Hepatocyte (in vitro differentiated cells): ENCODE data around the gene TNN. TPM values are rescaled to one million over a fixed set of nuclear protein-coding genes. Genes with fewer than 3 reads are reported as not detected.

ENCODE experiments used
- DNase-seq: peaks from one replicate; pipeline ENCODE4 v3.0.0-alpha.2; 2016; ENCODE audit warnings: low spot score
- H2AFZ ChIP-seq: fragments of 200-600 bp; sonication (generic); 2 replicates; pipeline ENCODE4 v1.6.0; 2016; ENCODE audit warnings: antibody characterized with exemption, mild to moderate bottlenecking
- H3K27ac ChIP-seq: fragments of 200-600 bp; sonication (generic); 2 replicates; pipeline ENCODE4 v1.5.1; 2016; ENCODE audit warnings: mild to moderate bottlenecking
- H3K27me3 ChIP-seq: fragments of 200-600 bp; sonication (generic); 2 replicates; pipeline ENCODE4 v1.6.1; 2016
- H3K36me3 ChIP-seq: fragments of 200-600 bp; sonication (generic); replicated peaks from 2 replicates; pipeline ENCODE4 v1.5.1; 2016; ENCODE audit warnings: low read depth; ENCODE audit not compliant: insufficient read depth
- H3K4me1 ChIP-seq: fragments of 200-600 bp; sonication (generic); 2 replicates; pipeline ENCODE4 v1.5.1; 2016; ENCODE audit warnings: mild to moderate bottlenecking, moderate library complexity; ENCODE audit not compliant: insufficient read depth
- H3K4me2 ChIP-seq: fragments of 200-600 bp; sonication (generic); 2 replicates; pipeline ENCODE4 v1.6.0; 2016
- H3K4me3 ChIP-seq: fragments of 200-600 bp; sonication (generic); 2 replicates; pipeline ENCODE4 v1.5.1; 2016; ENCODE audit warnings: mild to moderate bottlenecking
- H3K79me2 ChIP-seq: fragments of 200-600 bp; sonication (generic); 2 replicates; pipeline ENCODE4 v1.6.0; 2017; ENCODE audit warnings: mild to moderate bottlenecking
- H3K9me2 ChIP-seq: fragments of 200-600 bp; sonication (generic); replicated peaks from 2 replicates; pipeline ENCODE4 v1.6.0; 2017; ENCODE audit warnings: mild to moderate bottlenecking; ENCODE audit not compliant: insufficient read depth
- H3K9me3 ChIP-seq: fragments of 200-600 bp; sonication (generic); 2 replicates; pipeline ENCODE4 v1.5.1; 2016; ENCODE audit warnings: low read depth, mild to moderate bottlenecking
- H4K20me1 ChIP-seq: fragments of 200-600 bp; sonication (generic); 2 replicates; pipeline ENCODE4 v1.6.0; 2016; ENCODE audit warnings: mild to moderate bottlenecking; ENCODE audit not compliant: insufficient read depth, poor library complexity, severe bottlenecking
- EZH2 ChIP-seq: fragments of 200-600 bp; sonication (generic); IDR thresholded peaks from 2 replicates; pipeline ENCODE4 v1.6.1; 2016; ENCODE audit warnings: antibody characterized with exemption, mild to moderate bottlenecking, borderline replicate concordance
- EZH2phosphoT487 ChIP-seq: fragments of 200-600 bp; sonication (generic); IDR thresholded peaks from one replicate; pipeline ENCODE4 v1.6.1; 2018; ENCODE audit warnings: antibody characterized with exemption, mild to moderate bottlenecking, low read depth, moderate library complexity; ENCODE audit not compliant: unreplicated experiment, severe bottlenecking
- WGBS: methylation state at CpG from one replicate; pipeline ENCODE4 v1.1.6; 2016; ENCODE audit warnings: low lambda C conversion rate; ENCODE audit errors: missing lambda C conversion rate; 5-methylcytosine and 5-hydroxymethylcytosine counted together
- polyA plus RNA-seq: library from polyadenylated mRNA; unstranded; fragments of >200 nt; fragmentation: Nextera tagmentation; extraction: Ambion mirVana; gene quantifications from 2 replicates; pipeline ENCODE4 v1.2.1, GENCODE V29; 2016
- total RNA-seq: library from RNA; depleted of rRNA; stranded (reverse); fragments of >200 nt; gene quantifications from 2 replicates; pipeline ENCODE4 v1.2.3, GENCODE V29; 2014
- TF ChIP-seq, protein P1 (sequence below): fragments of 200-600 bp; sonication (generic); IDR thresholded peaks from 2 replicates; pipeline ENCODE4 v1.5.1; 2016; ENCODE audit warnings: antibody characterized with exemption, mild to moderate bottlenecking; ENCODE audit not compliant: poor library complexity

TNN gene
- total and polyA plus RNA-seq, 2 experiments from 2014 or later, result 0.33 to 0.51 TPM

- TF ChIP-seq, protein P1, sequence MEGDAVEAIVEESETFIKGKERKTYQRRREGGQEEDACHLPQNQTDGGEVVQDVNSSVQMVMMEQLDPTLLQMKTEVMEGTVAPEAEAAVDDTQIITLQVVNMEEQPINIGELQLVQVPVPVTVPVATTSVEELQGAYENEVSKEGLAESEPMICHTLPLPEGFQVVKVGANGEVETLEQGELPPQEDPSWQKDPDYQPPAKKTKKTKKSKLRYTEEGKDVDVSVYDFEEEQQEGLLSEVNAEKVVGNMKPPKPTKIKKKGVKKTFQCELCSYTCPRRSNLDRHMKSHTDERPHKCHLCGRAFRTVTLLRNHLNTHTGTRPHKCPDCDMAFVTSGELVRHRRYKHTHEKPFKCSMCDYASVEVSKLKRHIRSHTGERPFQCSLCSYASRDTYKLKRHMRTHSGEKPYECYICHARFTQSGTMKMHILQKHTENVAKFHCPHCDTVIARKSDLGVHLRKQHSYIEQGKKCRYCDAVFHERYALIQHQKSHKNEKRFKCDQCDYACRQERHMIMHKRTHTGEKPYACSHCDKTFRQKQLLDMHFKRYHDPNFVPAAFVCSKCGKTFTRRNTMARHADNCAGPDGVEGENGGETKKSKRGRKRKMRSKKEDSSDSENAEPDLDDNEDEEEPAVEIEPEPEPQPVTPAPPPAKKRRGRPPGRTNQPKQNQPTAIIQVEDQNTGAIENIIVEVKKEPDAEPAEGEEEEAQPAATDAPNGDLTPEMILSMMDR, result no peak
- TF ChIP-seq EZH2phosphoT487 (no peak), EZH2 (no peak)
- H2AFZ ChIP-seq, result no peak overlapping the region
- no peaks in the 10 kb centered on the region for H4K20me1 ChIP-seq
- DNase-seq, result no peak
- WGBS, result 89% methylated on average over 7 of the region's 7 CpGs
- no peaks in the 10 kb centered on the region for H3K9me3 ChIP-seq
- H3K4me2 ChIP-seq, result no peak overlapping the region
- no peaks in the 10 kb centered on the region for H3K9me2 ChIP-seq
- H3K27ac ChIP-seq, result no peak overlapping the region
- no peaks in the 10 kb centered on the region for H3K79me2 ChIP-seq
- no peak overlapping the region for H3K4me3 ChIP-seq
- no peaks in the 10 kb centered on the region for H3K36me3 ChIP-seq
- no peaks in the 10 kb centered on the region for H3K27me3 ChIP-seq
- H3K4me1 ChIP-seq, result no peaks in the 10 kb centered on the region
Observed at GRCh38 chr1:175173531-175173930, 105.9 kb downstream of the TNN start.

GRCh38 chr1:175174309-175175102 lies 106.9 kb downstream of the TNN start:
- no peaks in the 10 kb centered on the region for H3K79me2 ChIP-seq
- WGBS, result 72% methylated on average over 5 of the region's 5 CpGs
- H3K4me1 ChIP-seq, result no peaks in the 10 kb centered on the region
- TF ChIP-seq EZH2 (no peak), EZH2phosphoT487 (no peak)
- TF ChIP-seq, protein P1, result no peak
- DNase-seq, result no peak
- no peak overlapping the region for H3K4me2 ChIP-seq
- peak overlapping the region; percentile 1 for H3K27ac ChIP-seq
- no peak overlapping the region for H2AFZ ChIP-seq
- no peaks in the 10 kb centered on the region for H4K20me1 ChIP-seq
- H3K27me3 ChIP-seq, result no peaks in the 10 kb centered on the region
- H3K36me3 ChIP-seq, result no peaks in the 10 kb centered on the region
- no peaks in the 10 kb centered on the region for H3K9me3 ChIP-seq
- H3K4me3 ChIP-seq, result no peak overlapping the region
- no peaks in the 10 kb centered on the region for H3K9me2 ChIP-seq

DNA sequence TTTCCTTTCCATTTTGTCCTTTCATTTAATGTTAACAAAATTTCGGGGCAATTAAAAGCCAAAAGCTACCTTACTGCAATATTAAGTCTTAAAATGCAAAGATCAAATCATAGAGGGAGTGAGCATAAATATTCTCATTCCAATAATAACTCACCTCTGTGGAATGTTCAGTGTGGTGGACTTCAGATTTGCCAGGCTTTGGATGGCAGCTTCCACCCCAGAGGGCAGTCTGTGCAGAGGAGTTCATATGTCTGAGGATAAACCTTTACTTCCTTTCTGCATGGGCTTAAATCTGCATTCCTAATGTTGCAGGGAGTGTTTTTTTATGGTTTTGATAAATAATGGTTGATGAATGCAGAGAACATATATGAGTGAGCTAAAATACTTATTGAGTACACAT lies 108.6 kb downstream of the TNN start:
- Histone ChIP-seq H3K9me2 (no peaks in the 10 kb centered on the region), H3K27me3 (no peaks in the 10 kb centered on the region), H3K27ac (no peak overlapping the region), H2AFZ (no peak overlapping the region), H3K4me1 (no peaks in the 10 kb centered on the region), H4K20me1 (no peaks in the 10 kb centered on the region), H3K36me3 (no peaks in the 10 kb centered on the region), H3K4me3 (no peak overlapping the region), H3K79me2 (no peaks in the 10 kb centered on the region), H3K9me3 (no peaks in the 10 kb centered on the region), H3K4me2 (no peak overlapping the region)
- WGBS, result 88% methylated on average over 1 of the region's 1 CpG
- no peak for DNase-seq
- TF ChIP-seq, protein P1, result no peak
- no peak for TF ChIP-seq EZH2phosphoT487
- TF ChIP-seq EZH2, result no peak
